RWPE1 (cell line): ENCODE data around the gene CDK3.
A peak's percentile ranks its signal among the peaks of the same experiment; 100 is the strongest.

Source experiments
- CTCF ChIA-PET: fragments of 350-600 bp; sonication (Branson Sonifier 250); formaldehyde crosslinking; extraction: SDS; loops from one replicate; lab custom pipeline; 2021; lab: Yijun Ruan, JAX
- POLR2A ChIA-PET: fragments of 400-600 bp; formaldehyde crosslinking; extraction: SDS; loops from one replicate; lab custom pipeline; 2020; ENCODE audit warnings: antibody characterized with exemption; ENCODE audit not compliant: low non-redundant PET; lab: Yijun Ruan, JAX
- DNase-seq: peaks from one replicate; pipeline ENCODE4 v3.0.0; 2012; ENCODE audit warnings: low spot score
- H3K27ac ChIP-seq: fragments of 450-650 bp; 2 replicates; pipeline ENCODE4 v1.5.1; 2017
- TF ChIP-seq, protein P1 (sequence below): fragments of 450-650 bp; conservative IDR thresholded peaks from 2 replicates; pipeline ENCODE4 v1.5.1; 2017; ENCODE audit warnings: low read depth, mild to moderate bottlenecking

CDK3 gene

DNA sequence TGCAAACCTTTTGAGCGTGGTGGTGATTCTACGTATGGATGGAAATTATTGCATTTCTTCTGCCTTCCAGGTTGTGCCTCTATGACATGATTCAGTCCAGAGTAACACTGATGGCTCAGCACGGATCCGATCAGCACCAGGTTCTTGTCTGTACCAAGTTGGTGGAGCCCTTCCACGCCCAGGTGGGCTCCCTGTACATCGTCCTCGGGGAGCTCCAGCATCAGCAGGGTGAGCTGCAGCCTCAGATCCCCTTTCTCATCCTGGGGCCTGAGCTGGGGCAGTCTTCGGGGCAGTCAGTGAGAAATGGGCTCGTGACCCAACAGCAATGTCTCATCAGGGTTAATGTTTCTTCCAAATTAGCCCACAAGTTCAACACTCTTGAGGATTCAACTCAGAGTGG is 9.3 kb upstream of the CDK3 start:
- ChIA-PET POLR2A (interaction anchor here (0.7 kb wide), 1 partner anchor 10 kb away, joined by 12 read pairs; no protein-coding TSS in a partner anchor), CTCF (interaction anchor here (0.6 to 0.7 kb wide), 2 partner anchors 48 to 97 kb away, joined by 3 read pairs; no protein-coding TSS in a partner anchor)
- TF ChIP-seq, protein P1, sequence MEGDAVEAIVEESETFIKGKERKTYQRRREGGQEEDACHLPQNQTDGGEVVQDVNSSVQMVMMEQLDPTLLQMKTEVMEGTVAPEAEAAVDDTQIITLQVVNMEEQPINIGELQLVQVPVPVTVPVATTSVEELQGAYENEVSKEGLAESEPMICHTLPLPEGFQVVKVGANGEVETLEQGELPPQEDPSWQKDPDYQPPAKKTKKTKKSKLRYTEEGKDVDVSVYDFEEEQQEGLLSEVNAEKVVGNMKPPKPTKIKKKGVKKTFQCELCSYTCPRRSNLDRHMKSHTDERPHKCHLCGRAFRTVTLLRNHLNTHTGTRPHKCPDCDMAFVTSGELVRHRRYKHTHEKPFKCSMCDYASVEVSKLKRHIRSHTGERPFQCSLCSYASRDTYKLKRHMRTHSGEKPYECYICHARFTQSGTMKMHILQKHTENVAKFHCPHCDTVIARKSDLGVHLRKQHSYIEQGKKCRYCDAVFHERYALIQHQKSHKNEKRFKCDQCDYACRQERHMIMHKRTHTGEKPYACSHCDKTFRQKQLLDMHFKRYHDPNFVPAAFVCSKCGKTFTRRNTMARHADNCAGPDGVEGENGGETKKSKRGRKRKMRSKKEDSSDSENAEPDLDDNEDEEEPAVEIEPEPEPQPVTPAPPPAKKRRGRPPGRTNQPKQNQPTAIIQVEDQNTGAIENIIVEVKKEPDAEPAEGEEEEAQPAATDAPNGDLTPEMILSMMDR, result no peak
- no peak for DNase-seq
- no peak overlapping the region for H3K27ac ChIP-seq

DNA sequence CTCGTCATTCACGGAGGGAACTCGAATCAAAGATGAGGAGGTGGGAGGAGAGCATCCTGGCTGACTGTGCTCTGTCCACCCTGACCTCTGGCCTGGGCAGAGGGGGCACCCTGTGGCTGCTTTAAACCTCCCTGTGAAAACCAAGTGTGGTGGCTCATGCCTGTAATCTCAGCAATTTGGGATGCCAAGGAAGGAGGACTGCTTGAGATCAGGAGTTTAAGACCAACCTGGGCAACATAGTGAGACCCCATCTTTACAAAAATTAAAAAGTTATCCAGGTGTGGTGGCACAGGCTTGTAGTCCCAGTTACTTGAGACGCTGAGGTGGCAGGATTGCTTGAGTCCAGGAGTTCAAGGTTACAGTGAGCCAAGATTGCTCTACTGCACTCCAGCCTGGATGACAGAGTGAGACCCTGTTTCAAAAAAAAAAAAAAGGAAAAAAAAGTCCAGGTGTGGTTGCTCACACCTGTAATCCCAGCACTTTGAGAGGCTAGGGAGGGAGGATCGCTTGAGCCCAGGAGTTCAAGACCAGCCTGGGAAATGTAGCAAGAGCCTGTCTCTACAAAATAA is 5.8 kb upstream of the CDK3 start:
- DNase-seq, result no peak
- CTCF ChIA-PET, result no interaction called here

DNA sequence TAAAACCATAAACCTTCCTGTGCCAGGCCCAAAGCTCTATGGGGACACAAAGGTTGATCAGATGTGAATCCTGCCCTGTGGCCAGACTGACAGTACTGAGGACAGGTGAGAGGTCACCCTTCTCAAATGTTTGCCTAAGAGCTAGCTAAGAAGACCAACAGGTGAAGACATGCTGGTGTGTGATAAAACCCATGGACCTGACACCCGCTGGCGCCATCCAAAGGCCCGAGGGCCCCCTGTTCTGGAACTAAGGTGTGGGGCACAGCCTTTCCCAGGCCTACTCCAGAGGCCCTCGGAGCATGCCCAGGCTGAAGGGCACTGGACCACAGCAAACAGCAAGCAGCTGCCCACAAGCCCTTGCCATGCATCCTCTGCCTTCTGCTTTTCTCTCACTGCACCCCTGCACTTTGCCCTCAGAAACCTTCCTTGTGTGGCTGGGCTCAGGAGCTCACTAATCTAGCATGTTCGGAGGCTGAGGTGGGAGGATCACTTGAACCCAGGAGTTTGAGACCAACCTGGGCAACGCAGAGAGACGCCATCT is 5.2 kb upstream of the CDK3 start:
- TF ChIP-seq, protein P1, result no peak
- H3K27ac ChIP-seq, result peak overlapping the region; percentile 78
- ChIA-PET CTCF (no interaction called here), POLR2A (no interaction called here)
- DNase-seq, result no peak

More for the DNA sequence above, 5.8 kb upstream of the CDK3 start:
- TF ChIP-seq, protein P1, result no peak
- POLR2A ChIA-PET, result no interaction called here
- peak overlapping the region; percentile 78; the same call in 1 of the 2 replicates for H3K27ac ChIP-seq

DNA sequence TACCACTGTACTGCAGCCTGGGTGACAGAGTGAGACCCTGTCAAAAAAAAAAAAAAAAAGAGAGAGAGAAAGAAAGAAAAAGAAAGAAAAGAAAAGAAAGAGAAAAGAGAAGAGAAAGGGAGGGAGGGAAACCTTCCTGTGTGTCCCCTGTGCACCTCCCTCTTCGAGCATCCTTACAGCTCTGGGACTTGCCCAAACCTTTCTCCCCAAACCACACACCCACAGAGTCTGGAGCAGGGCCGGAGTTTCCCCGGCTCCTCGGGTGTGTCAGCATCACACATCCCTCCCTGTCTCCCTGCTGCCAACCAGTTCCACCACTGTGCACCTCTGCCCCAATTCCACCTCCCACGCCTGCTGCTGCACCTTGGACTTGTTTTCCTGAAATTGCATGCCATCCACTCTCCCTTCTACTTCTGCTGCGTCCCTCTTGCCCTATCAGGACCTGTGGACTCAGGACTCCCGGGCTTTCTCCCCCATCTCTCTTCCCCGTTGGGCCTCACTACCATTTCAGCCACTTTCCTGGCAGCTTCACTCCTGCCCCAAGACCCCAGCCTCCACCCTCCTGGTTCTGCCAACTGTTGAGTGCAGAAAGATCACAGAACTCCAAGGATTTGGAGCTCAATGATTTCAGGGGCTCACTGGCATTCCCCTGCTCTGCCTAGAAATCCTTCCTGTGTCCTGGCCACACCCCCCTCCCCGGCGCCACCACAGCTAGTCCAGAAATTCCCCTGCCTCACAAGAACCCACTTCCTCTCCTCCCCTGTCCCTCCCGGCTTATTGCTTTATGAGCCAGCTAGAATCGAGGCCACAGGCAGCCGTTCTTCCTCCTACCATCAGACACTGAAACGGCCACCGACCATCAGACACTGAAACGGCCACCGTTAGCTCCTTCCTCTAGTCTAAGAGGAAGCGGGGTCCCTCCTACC is 3.7 kb upstream of the CDK3 start:
- DNase-seq, result peak; percentile 74
- peak overlapping the region; percentile 78 for H3K27ac ChIP-seq
- ChIA-PET POLR2A (no interaction called here), CTCF (interaction anchor here (0.6 to 0.9 kb wide), 5 partner anchors 24 to 255 kb away, joined by 3 to 5 read pairs (median 4); no protein-coding TSS in a partner anchor)
- TF ChIP-seq, protein P1, result no peak

DNA sequence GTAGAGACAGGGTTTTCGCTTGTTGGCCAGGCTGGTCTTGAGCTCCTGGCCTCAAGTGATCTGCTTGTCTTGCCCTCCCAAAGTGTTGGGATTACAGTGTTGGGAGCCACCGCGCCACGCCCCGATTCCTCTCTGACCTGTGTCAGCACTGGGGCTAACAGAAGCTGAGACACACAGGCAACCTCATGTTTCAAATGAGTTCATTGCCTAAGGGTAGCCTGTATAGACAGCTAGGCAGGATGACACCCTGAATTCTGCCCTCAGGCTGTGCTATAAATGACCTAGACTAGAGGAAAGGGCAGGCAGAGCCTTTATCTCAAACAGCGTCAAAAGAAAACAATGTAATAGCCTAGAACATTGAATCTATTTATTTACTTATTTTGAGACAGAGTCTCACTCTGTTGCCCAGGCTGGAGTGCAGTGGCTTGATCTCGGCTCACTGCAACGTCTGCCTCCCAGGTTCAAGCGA is 2.3 kb upstream of the CDK3 start:
- ChIA-PET POLR2A (no interaction called here), CTCF (interaction anchor here (0.6 to 1.3 kb wide), 3 partner anchors 16 to 100 kb away, joined by 3 to 7 read pairs (median 6); no protein-coding TSS in a partner anchor)
- no peak for DNase-seq
- TF ChIP-seq, protein P1, result no peak
- peak overlapping the region; percentile 13; the same call in 1 of the 2 replicates for H3K27ac ChIP-seq
